Tibial nerve (tissue), 4 donors: ENCODE measurements around the gene MDFI. TPM values are rescaled to one million over a fixed set of nuclear protein-coding genes. Genes with fewer than 3 reads are reported as not detected.

Source experiments
- DNase-seq, 2 donors: peaks; one replicate each; pipeline ENCODE4 v3.0.0-alpha.2; 2019; ENCODE audit warnings: low spot score in 2 of 2
- H3K27ac ChIP-seq, 4 donors: fragments of 200-600 bp; sonication (generic) in 3 of 4; one replicate each; pipeline ENCODE4 v1.5.1; 2017 to 2019; ENCODE audit warnings: mild to moderate bottlenecking in 1 of 4
- H3K27me3 ChIP-seq, 2 donors: fragments of 200-600 bp; sonication (generic) in 1 of 2; one replicate each; pipeline versions ENCODE4 v1.5.1 to v1.6.0; 2017 to 2019
- H3K36me3 ChIP-seq, 3 donors: fragments of 200-600 bp; sonication (generic); one replicate each; pipeline ENCODE4 v1.5.1; 2018 to 2019
- H3K4me1 ChIP-seq, 4 donors: fragments of 200-600 bp; sonication (generic) in 3 of 4; one replicate each; pipeline ENCODE4 v1.5.1; 2017 to 2019
- H3K4me3 ChIP-seq, 4 donors: fragments of 200-600 bp; sonication (generic) in 3 of 4; one replicate each; pipeline ENCODE4 v1.5.1; 2017 to 2019; ENCODE audit warnings: mild to moderate bottlenecking in 1 of 4, moderate library complexity in 1 of 4
- H3K9me3 ChIP-seq, 4 donors: fragments of 200-600 bp; sonication (generic) in 3 of 4; one replicate each; pipeline ENCODE4 v1.5.1; 2017 to 2019
- EP300 ChIP-seq, 2 donors: sonication (generic); formaldehyde crosslinking; IDR thresholded peaks; one replicate each; pipeline ENCODE4 v1.6.1; 2017; ENCODE audit warnings: antibody characterized with exemption in 2 of 2, mild to moderate bottlenecking in 1 of 2
- POLR2A ChIP-seq, 2 donors: fragments of 450-650 bp; IDR thresholded peaks; one replicate each; pipeline ENCODE4 v1.6.1; 2017; ENCODE audit warnings: antibody characterized with exemption in 2 of 2, mild to moderate bottlenecking in 2 of 2, moderate library complexity in 2 of 2
- WGBS, 2 donors: methylation state at CpG; one replicate each; pipeline ENCODE4 v1.1.5; 2018; 5-methylcytosine and 5-hydroxymethylcytosine counted together
- total RNA-seq, 4 donors: library from RNA; depleted of rRNA; stranded (reverse); fragments of >200 nt; gene quantifications; one replicate each; pipeline ENCODE4 v1.1.0, GENCODE V29; 2016
- TF ChIP-seq, protein P1 (sequence below), 5 experiments: fragments of 200-600 bp in 3 of 5; fragments of 450-650 bp in 2 of 5; sonication (generic) in 3 of 5; IDR thresholded peaks; one replicate each; pipeline ENCODE4 v1.5.1; 2016 to 2019; ENCODE audit warnings: antibody characterized with exemption in 5 of 5, mild to moderate bottlenecking in 3 of 5, moderate library complexity in 2 of 5

Gene MDFI
- total RNA-seq, 4 donors from 2014 or later, result 13.5 to 31.8 (median 20.7) TPM

GRCh38 chr6:41636833-41637193, 1.5 kb upstream of the MDFI start:
- H3K4me3 ChIP-seq, result peak overlapping the region in 3 of 4 donors; percentile 6 to 61 (median 54)
- DNase-seq, result no peak
- H3K36me3 ChIP-seq, result no peaks in the 10 kb centered on the region
- no peak overlapping the region for H3K27ac ChIP-seq
- 42 to 43% methylated on average over 27 to 29 of the region's 31 CpGs for WGBS, 2 donors
- peaks cover 0 to 49% (median 21%) of the 10 kb centered on the region in 4 donors for H3K4me1 ChIP-seq
- no peak for TF ChIP-seq EP300 (IDR thresholded peaks at IDR 0.05)
- TF ChIP-seq POLR2A (IDR thresholded peaks at IDR 0.05), result no peak
- TF ChIP-seq, protein P1, sequence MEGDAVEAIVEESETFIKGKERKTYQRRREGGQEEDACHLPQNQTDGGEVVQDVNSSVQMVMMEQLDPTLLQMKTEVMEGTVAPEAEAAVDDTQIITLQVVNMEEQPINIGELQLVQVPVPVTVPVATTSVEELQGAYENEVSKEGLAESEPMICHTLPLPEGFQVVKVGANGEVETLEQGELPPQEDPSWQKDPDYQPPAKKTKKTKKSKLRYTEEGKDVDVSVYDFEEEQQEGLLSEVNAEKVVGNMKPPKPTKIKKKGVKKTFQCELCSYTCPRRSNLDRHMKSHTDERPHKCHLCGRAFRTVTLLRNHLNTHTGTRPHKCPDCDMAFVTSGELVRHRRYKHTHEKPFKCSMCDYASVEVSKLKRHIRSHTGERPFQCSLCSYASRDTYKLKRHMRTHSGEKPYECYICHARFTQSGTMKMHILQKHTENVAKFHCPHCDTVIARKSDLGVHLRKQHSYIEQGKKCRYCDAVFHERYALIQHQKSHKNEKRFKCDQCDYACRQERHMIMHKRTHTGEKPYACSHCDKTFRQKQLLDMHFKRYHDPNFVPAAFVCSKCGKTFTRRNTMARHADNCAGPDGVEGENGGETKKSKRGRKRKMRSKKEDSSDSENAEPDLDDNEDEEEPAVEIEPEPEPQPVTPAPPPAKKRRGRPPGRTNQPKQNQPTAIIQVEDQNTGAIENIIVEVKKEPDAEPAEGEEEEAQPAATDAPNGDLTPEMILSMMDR (IDR thresholded peaks at IDR 0.05), result no peak
- H3K27me3 ChIP-seq, result peaks cover 0 to 44% of the 10 kb centered on the region in 2 donors
- no peaks in the 10 kb centered on the region for H3K9me3 ChIP-seq

GRCh38 chr6:41637194-41638001, 870 bp upstream of the MDFI start:
- TF ChIP-seq POLR2A (IDR thresholded peaks at IDR 0.05), result no peak
- TF ChIP-seq EP300 (IDR thresholded peaks at IDR 0.05), result no peak
- TF ChIP-seq, protein P1 (IDR thresholded peaks at IDR 0.05), result no peak
- H3K27me3 ChIP-seq, result peaks cover 0 to 44% of the 10 kb centered on the region in 2 donors
- 21 to 26% methylated on average over 34 to 42 of the region's 54 CpGs for WGBS, 2 donors
- no peaks in the 10 kb centered on the region for H3K36me3 ChIP-seq
- no peak overlapping the region for H3K27ac ChIP-seq
- DNase-seq, result no peak
- peaks cover 0 to 49% (median 21%) of the 10 kb centered on the region in 4 donors for H3K4me1 ChIP-seq
- H3K4me3 ChIP-seq, result peak overlapping the region; percentile 30 to 61 (median 48)
- no peaks in the 10 kb centered on the region for H3K9me3 ChIP-seq

GRCh38 chr6:41638935-41639808, 904 bp downstream of the MDFI start:
- no peaks in the 10 kb centered on the region for H3K9me3 ChIP-seq
- H3K36me3 ChIP-seq, result no peaks in the 10 kb centered on the region
- DNase-seq, result peak in 1 of 2 donors; percentile 29
- H3K4me1 ChIP-seq, result peaks cover 0 to 49% (median 21%) of the 10 kb centered on the region in 4 donors
- peak overlapping the region; percentile 30 to 61 (median 48) for H3K4me3 ChIP-seq
- peak overlapping the region in 2 of 4 donors; percentile 60 to 79 for H3K27ac ChIP-seq
- WGBS, 2 donors, result 14 to 18% methylated on average over 40 of the region's 40 CpGs
- peaks cover 0 to 44% of the 10 kb centered on the region in 2 donors for H3K27me3 ChIP-seq
- no peak for TF ChIP-seq POLR2A (IDR thresholded peaks at IDR 0.05)
- TF ChIP-seq EP300 (IDR thresholded peaks at IDR 0.05), result no peak

- Histone ChIP-seq H3K9me3 (no peaks in the 10 kb centered on the region), H3K36me3 (no peaks in the 10 kb centered on the region), H3K4me3 (no peak overlapping the region), H3K4me1 (peaks cover 0 to 46% (median 21%) of the 10 kb centered on the region in 4 donors), H3K27me3 (peaks cover 0 to 40% of the 10 kb centered on the region in 2 donors), H3K27ac (no peak overlapping the region)
- TF ChIP-seq, protein P1 (IDR thresholded peaks at IDR 0.05), result no peak
- TF ChIP-seq EP300 (IDR thresholded peaks at IDR 0.05) (no peak), POLR2A (IDR thresholded peaks at IDR 0.05) (no peak)
- no peak for DNase-seq
- 44 to 54% methylated on average over 8 of the region's 8 CpGs for WGBS, 2 donors
Measured at GRCh38 chr6:41639809-41640371, 1.6 kb downstream of the MDFI start.

DNA sequence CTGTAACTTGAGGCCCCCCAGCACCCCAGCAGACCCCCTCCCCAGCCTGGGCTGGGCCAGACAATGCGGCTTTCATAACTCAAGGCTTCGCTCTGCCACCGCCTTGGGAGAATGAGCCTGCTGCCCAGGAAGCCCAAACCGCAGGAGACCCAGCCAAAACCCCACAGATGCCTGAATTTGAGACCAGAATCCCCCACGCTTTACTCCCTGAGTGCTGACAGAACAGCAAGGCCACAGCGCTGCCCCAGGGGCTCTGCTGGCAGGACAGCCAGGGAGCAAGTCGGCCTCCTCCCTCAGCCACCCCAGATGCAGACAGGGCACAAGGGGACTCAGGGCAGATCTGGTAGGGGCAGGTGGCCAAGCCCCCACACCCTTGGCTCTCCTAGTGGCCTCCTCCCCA, 2.2 kb downstream of the MDFI start:
- TF ChIP-seq, protein P1 (IDR thresholded peaks at IDR 0.05), result no peak
- TF ChIP-seq POLR2A (IDR thresholded peaks at IDR 0.05) (no peak), EP300 (IDR thresholded peaks at IDR 0.05) (no peak)
- peaks cover 0 to 49% (median 23%) of the 10 kb centered on the region in 4 donors for H3K4me1 ChIP-seq
- DNase-seq, result no peak
- no peaks in the 10 kb centered on the region for H3K36me3 ChIP-seq
- no peak overlapping the region for H3K4me3 ChIP-seq
- no peak overlapping the region for H3K27ac ChIP-seq
- H3K27me3 ChIP-seq, result peaks cover 0 to 38% of the 10 kb centered on the region in 2 donors
- WGBS, 2 donors, result 36 to 50% methylated on average over 5 to 6 of the region's 7 CpGs
- H3K9me3 ChIP-seq, result no peaks in the 10 kb centered on the region
